Natural killer cell (primary cell): ENCODE data around the gene GJB6. TPM values are rescaled to one million over a fixed set of nuclear protein-coding genes. Genes with fewer than 3 reads are reported as not detected.

ENCODE experiments used
- ATAC-seq, 3 donors: fragments of 150-1000 bp in 2 of 3; fragments of 200-7000 bp in 1 of 3; cut with Tn5 transposase; 1 replicate in 1 of 3; 2 replicates in 2 of 3; pipeline ENCODE4 v1.10.0; 2021; ENCODE audit warnings: mild to moderate bottlenecking in 2 of 3, moderate library complexity in 2 of 3
- DNase-seq, 2 donors: peaks; one replicate each; pipeline versions ENCODE4 v3.0.0 to v3.0.0-alpha.2; 2013 to 2021; ENCODE audit warnings: mixed read lengths in 1 of 2
- H3K27ac ChIP-seq: one replicate; pipeline ENCODE4 v1.5.1; 2013; ENCODE audit warnings: mild to moderate bottlenecking, low read length
- H3K27me3 ChIP-seq: one replicate; pipeline ENCODE4 v1.6.1; 2013; ENCODE audit warnings: low read length; ENCODE audit not compliant: control insufficient read depth, insufficient read depth
- H3K36me3 ChIP-seq: one replicate; pipeline ENCODE4 v1.6.1; 2013; ENCODE audit warnings: low read length; ENCODE audit not compliant: control insufficient read depth, insufficient read depth
- H3K4me1 ChIP-seq: one replicate; pipeline ENCODE4 v1.6.1; 2013; ENCODE audit warnings: low read length; ENCODE audit not compliant: control insufficient read depth, insufficient read depth
- H3K4me3 ChIP-seq: one replicate; pipeline ENCODE4 v1.5.1; 2013; ENCODE audit warnings: low read length
- H3K9me3 ChIP-seq: one replicate; pipeline ENCODE4 v1.6.1; 2013; ENCODE audit warnings: low read length; ENCODE audit not compliant: control insufficient read depth, insufficient read depth
- H3K27ac Mint-ChIP-seq, 2 donors: one replicate each; pipeline ENCODE4 v1.8.0; 2022; ENCODE audit warnings: mild to moderate bottlenecking in 2 of 2, mixed read lengths in 2 of 2, moderate library complexity in 1 of 2
- H3K27me3 Mint-ChIP-seq, 2 donors: one replicate each; pipeline ENCODE4 v1.8.0; 2022; ENCODE audit warnings: low read depth in 2 of 2, mixed read lengths in 2 of 2
- H3K36me3 Mint-ChIP-seq: one replicate; pipeline ENCODE4 v1.8.0; 2022; ENCODE audit warnings: mixed read lengths
- H3K4me1 Mint-ChIP-seq, 2 donors: one replicate each; pipeline ENCODE4 v1.8.0; 2022; ENCODE audit warnings: mixed read lengths in 2 of 2
- H3K4me3 Mint-ChIP-seq: one replicate; pipeline ENCODE4 v1.8.0; 2022; ENCODE audit warnings: mild to moderate bottlenecking, moderate library complexity, mixed read lengths
- H3K9me3 Mint-ChIP-seq, 2 donors: one replicate each; pipeline ENCODE4 v1.8.0; 2022; ENCODE audit warnings: mixed read lengths in 2 of 2
- CTCF ChIP-seq: fragments of 200-600 bp; IDR thresholded peaks from one replicate; pipeline ENCODE4 v1.8.0; 2022; ENCODE audit warnings: antibody characterized with exemption
- WGBS: methylation state at CpG from one replicate; pipeline ENCODE4 v1.1.7; 2013; ENCODE audit warnings: missing lambda C conversion rate; ENCODE audit not compliant: insufficient coverage; 5-methylcytosine and 5-hydroxymethylcytosine counted together
- intact Hi-C: fragments of 100-400 bp; cut with micrococcal nuclease; formaldehyde crosslinking; loops from one replicate; pipeline ENCODE4 v1.14.2; 2022
- total RNA-seq, 4 donors: library from RNA; stranded (reverse); fragments of 120-200 nt in 1 of 4; gene quantifications; one replicate each; pipeline versions ENCODE4 v1.2.3 to v1.2.4, GENCODE V29; 2013 to 2022

GJB6 gene
- total RNA-seq, 3 donors from 2014 or later (not counting 1 experiment from before 2014, with no cell fraction given) = 0.23 to 1.3 (median 0.26) TPM

GRCh38 chr13:20191311-20192157 is 40.6 kb downstream of the GJB6 start:
- Mint-ChIP-seq H3K9me3 (no peaks in the 10 kb centered on the region), H3K4me3 (peak overlapping the region; percentile 50), H3K27me3 (peaks cover 51 to 61% of the 10 kb centered on the region in 2 donors), H3K36me3 (no peaks in the 10 kb centered on the region), H3K4me1 (peaks cover 14 to 18% of the 10 kb centered on the region in 2 donors), H3K27ac (no peak overlapping the region)
- no peaks in the 10 kb centered on the region for H3K9me3 ChIP-seq
- TF ChIP-seq CTCF = no peak
- DNase-seq (peak in 1 of 2 donors; percentile 27), ATAC-seq (peak in 2 of 3 donors; percentile 15 to 18)
- 34% methylated on average over 23 of the region's 24 CpGs for WGBS
- intact Hi-C loops = no loop called here
- no peak overlapping the region for H3K4me3 ChIP-seq
- peaks cover 24% of the 10 kb centered on the region for H3K4me1 ChIP-seq
- peaks cover 42% of the 10 kb centered on the region for H3K27me3 ChIP-seq
- H3K36me3 ChIP-seq = no peaks in the 10 kb centered on the region
- no peak overlapping the region for H3K27ac ChIP-seq

- Mint-ChIP-seq H3K27me3 (peaks cover 47 to 53% of the 10 kb centered on the region in 2 donors), H3K4me3 (no peak overlapping the region), H3K9me3 (no peaks in the 10 kb centered on the region), H3K36me3 (no peaks in the 10 kb centered on the region), H3K27ac (no peak overlapping the region), H3K4me1 (peaks cover 14 to 18% of the 10 kb centered on the region in 2 donors)
- Histone ChIP-seq H3K9me3 (no peaks in the 10 kb centered on the region), H3K36me3 (no peaks in the 10 kb centered on the region), H3K4me3 (no peak overlapping the region), H3K4me1 (peaks cover 24% of the 10 kb centered on the region), H3K27me3 (peaks cover 35% of the 10 kb centered on the region), H3K27ac (no peak overlapping the region)
- DNase-seq (no peak), ATAC-seq (no peak)
- intact Hi-C loops = no loop called here
- WGBS = 88% methylated on average over 14 of the region's 16 CpGs
- TF ChIP-seq CTCF = no peak
These were observed 41.4 kb downstream of the GJB6 start for GRCh38 chr13:20190481-20191310.

GRCh38 chr13:20190076-20190475 is 42.0 kb downstream of the GJB6 start:
- H3K27ac Mint-ChIP-seq = no peak overlapping the region
- H3K36me3 Mint-ChIP-seq = no peaks in the 10 kb centered on the region
- Histone ChIP-seq H3K27ac (no peak overlapping the region), H3K9me3 (no peaks in the 10 kb centered on the region), H3K4me3 (no peak overlapping the region), H3K4me1 (peaks cover 24% of the 10 kb centered on the region), H3K27me3 (peaks cover 31% of the 10 kb centered on the region), H3K36me3 (no peaks in the 10 kb centered on the region)
- H3K4me3 Mint-ChIP-seq = no peak overlapping the region
- H3K27me3 Mint-ChIP-seq = peaks cover 41 to 47% of the 10 kb centered on the region in 2 donors
- no peak for TF ChIP-seq CTCF
- DNase-seq (no peak), ATAC-seq (no peak)
- H3K4me1 Mint-ChIP-seq = peaks cover 14 to 18% of the 10 kb centered on the region in 2 donors
- intact Hi-C loops = no loop called here
- no peaks in the 10 kb centered on the region for H3K9me3 Mint-ChIP-seq
- WGBS = 72% methylated on average over 5 of the region's 5 CpGs
